Ecto neural progenitor cell (in vitro differentiated cells): Measurements from ENCODE around the gene KMT2A.

Source experiments
- DNase-seq: peaks from one replicate; pipeline ENCODE4 v3.0.0-alpha.2; 2018; ENCODE audit warnings: low spot score

KMT2A gene

GRCh38 chr11:118488480-118489109 is 52.3 kb downstream of the KMT2A start:
- peak; percentile 62 for DNase-seq

GRCh38 chr11:118491041-118491440 is 54.7 kb downstream of the KMT2A start:
- no peak for DNase-seq

GRCh38 chr11:118497831-118498230 is 61.5 kb downstream of the KMT2A start:
- no peak for DNase-seq

- DNase-seq: no peak
These were observed 66.9 kb downstream of the KMT2A start for GRCh38 chr11:118503216-118503615.

GRCh38 chr11:118511601-118512000 is 75.3 kb downstream of the KMT2A start:
- DNase-seq: no peak

GRCh38 chr11:118514103-118514502 is 77.8 kb downstream of the KMT2A start:
- no peak for DNase-seq

GRCh38 chr11:118519549-118519948 is 83.3 kb downstream of the KMT2A start:
- no peak for DNase-seq

GRCh38 chr11:118521892-118522311 is 85.6 kb downstream of the KMT2A start:
- no peak for DNase-seq

GRCh38 chr11:118522571-118523072 is 86.3 kb downstream of the KMT2A start:
- DNase-seq: no peak

GRCh38 chr11:118524356-118524755 is 88.1 kb downstream of the KMT2A start:
- no peak for DNase-seq

GRCh38 chr11:118524757-118525470 is 88.6 kb downstream of the KMT2A start:
- DNase-seq: no peak

- no peak for DNase-seq
These were observed 90.4 kb downstream of the KMT2A start for GRCh38 chr11:118526688-118527087.

- DNase-seq: no peak
These were observed 90.8 kb downstream of the KMT2A start, which contains the start of gene TTC36 for GRCh38 chr11:118527109-118527508. Gene TTC36, plus strand, starts transcription at chr11:118527474. Its CDS starts 21 bp downstream, at chr11:118527495.

GRCh38 chr11:118528511-118528910 is 92.2 kb downstream of the KMT2A start:
- DNase-seq: no peak

GRCh38 chr11:118529584-118530175 is 93.4 kb downstream of the KMT2A start:
- DNase-seq: no peak

GRCh38 chr11:118530180-118530682 is 93.9 kb downstream of the KMT2A start:
- no peak for DNase-seq

- DNase-seq: peak; percentile 85
These were observed 94.6 kb downstream of the KMT2A start, which contains the start of gene TMEM25 for GRCh38 chr11:118530683-118531596. Gene TMEM25, plus strand, starts transcription at chr11:118531192. Its CDS starts 610 bp downstream, at chr11:118531802.

GRCh38 chr11:118531597-118532084 is 95.3 kb downstream of the KMT2A start:
- DNase-seq: no peak

GRCh38 chr11:118532091-118532490 is 95.8 kb downstream of the KMT2A start:
- no peak for DNase-seq

GRCh38 chr11:118532852-118533768 is 96.8 kb downstream of the KMT2A start:
- no peak for DNase-seq
